Tibial artery (tissue), 4 donors: Measurements from ENCODE around the gene EXOSC2.

Experiments
- DNase-seq, 2 donors: peaks; one replicate each; pipeline ENCODE4 v3.0.0-alpha.2; 2019
- H3K27ac ChIP-seq, 2 donors: fragments of 200-600 bp; sonication (generic) in 1 of 2; 1 replicate in 1 of 2; 2 replicates in 1 of 2; pipeline ENCODE4 v1.5.1; 2018 to 2019; ENCODE audit warnings: mild to moderate bottlenecking in 1 of 2
- H3K27me3 ChIP-seq, 2 donors: fragments of 200-600 bp; sonication (generic) in 1 of 2; one replicate each; pipeline versions ENCODE4 v1.5.1 to v1.6.0; 2016 to 2019
- H3K36me3 ChIP-seq, 3 donors: fragments of 200-600 bp; sonication (generic) in 2 of 3; one replicate each; pipeline ENCODE4 v1.5.1; 2016 to 2019; ENCODE audit warnings: mild to moderate bottlenecking in 2 of 3
- H3K4me1 ChIP-seq, 4 donors: fragments of 200-600 bp; sonication (generic) in 2 of 4; 1 replicate in 3 of 4; 2 replicates in 1 of 4; pipeline ENCODE4 v1.5.1; 2016 to 2019
- H3K4me3 ChIP-seq, 2 donors: fragments of 200-600 bp; sonication (generic) in 1 of 2; 1 replicate in 1 of 2; 2 replicates in 1 of 2; pipeline ENCODE4 v1.5.1; 2018 to 2019; ENCODE audit warnings: mild to moderate bottlenecking in 2 of 2
- H3K9me3 ChIP-seq, 3 donors: fragments of 200-600 bp; sonication (generic) in 1 of 3; one replicate each; pipeline ENCODE4 v1.5.1; 2016 to 2019
- CTCF ChIP-seq, 2 experiments: fragments of 200-600 bp in 1 of 2; fragments of 450-650 bp in 1 of 2; IDR thresholded peaks; one replicate each; pipeline ENCODE4 v1.5.1; 2017 to 2019; ENCODE audit warnings: antibody characterized with exemption in 2 of 2, mild to moderate bottlenecking in 1 of 2, moderate library complexity in 1 of 2
- intact Hi-C: fragments of 100-400 bp; cut with DNase I; formaldehyde crosslinking; loops from one replicate; pipeline ENCODE4 v1.15.0; 2023; ENCODE audit warnings: low total_unique reads

EXOSC2 gene

GRCh38 chr9:130741024-130741305 lies 47.4 kb downstream of the EXOSC2 start:
- no peaks in the 10 kb centered on the region for H3K9me3 ChIP-seq
- H3K27me3 ChIP-seq: no peaks in the 10 kb centered on the region
- H3K4me1 ChIP-seq: no peaks in the 10 kb centered on the region
- H3K27ac ChIP-seq: no peak overlapping the region
- intact Hi-C loops: no loop called here
- no peaks in the 10 kb centered on the region for H3K36me3 ChIP-seq
- no peak overlapping the region for H3K4me3 ChIP-seq
- TF ChIP-seq CTCF (IDR thresholded peaks at IDR 0.05): no peak
- no peak for DNase-seq

GRCh38 chr9:130741831-130742449 lies 48.4 kb downstream of the EXOSC2 start:
- Histone ChIP-seq H3K4me1 (no peaks in the 10 kb centered on the region), H3K27me3 (no peaks in the 10 kb centered on the region), H3K9me3 (no peaks in the 10 kb centered on the region), H3K4me3 (no peak overlapping the region), H3K27ac (no peak overlapping the region), H3K36me3 (no peaks in the 10 kb centered on the region)
- intact Hi-C loops: no loop called here
- no peak for TF ChIP-seq CTCF (IDR thresholded peaks at IDR 0.05)
- no peak for DNase-seq

GRCh38 chr9:130743656-130744055 lies 50.1 kb downstream of the EXOSC2 start:
- TF ChIP-seq CTCF (IDR thresholded peaks at IDR 0.05): no peak
- intact Hi-C loops: no loop called here
- H3K27me3 ChIP-seq: no peaks in the 10 kb centered on the region
- no peak overlapping the region for H3K27ac ChIP-seq
- no peak overlapping the region for H3K4me3 ChIP-seq
- no peak for DNase-seq
- H3K36me3 ChIP-seq: no peaks in the 10 kb centered on the region
- H3K4me1 ChIP-seq: no peaks in the 10 kb centered on the region
- H3K9me3 ChIP-seq: no peaks in the 10 kb centered on the region

GRCh38 chr9:130745210-130745800 lies 51.7 kb downstream of the EXOSC2 start:
- Histone ChIP-seq H3K4me1 (no peaks in the 10 kb centered on the region), H3K4me3 (no peak overlapping the region), H3K27ac (no peak overlapping the region), H3K36me3 (no peaks in the 10 kb centered on the region), H3K9me3 (no peaks in the 10 kb centered on the region), H3K27me3 (no peaks in the 10 kb centered on the region)
- no peak for TF ChIP-seq CTCF (IDR thresholded peaks at IDR 0.05)
- intact Hi-C loops: no loop called here
- DNase-seq: no peak

GRCh38 chr9:130745829-130746228 lies 52.2 kb downstream of the EXOSC2 start:
- TF ChIP-seq CTCF (IDR thresholded peaks at IDR 0.05): no peak
- H3K4me1 ChIP-seq: no peaks in the 10 kb centered on the region
- no peak for DNase-seq
- no peaks in the 10 kb centered on the region for H3K36me3 ChIP-seq
- no peaks in the 10 kb centered on the region for H3K27me3 ChIP-seq
- H3K27ac ChIP-seq: no peak overlapping the region
- no peaks in the 10 kb centered on the region for H3K9me3 ChIP-seq
- intact Hi-C loops: no loop called here
- H3K4me3 ChIP-seq: no peak overlapping the region
